IMR-90 (cell line): Measurements from ENCODE around the gene MRC1. TPM values are rescaled to one million over a fixed set of nuclear protein-coding genes. Genes with fewer than 3 reads are reported as not detected.

ENCODE experiments used
- ATAC-seq: fragments of 200-7000 bp; cut with Tn5 transposase; 2 replicates; pipeline ENCODE4 v1.9.1; 2020; ENCODE audit warnings: low read depth, mild to moderate bottlenecking, moderate library complexity
- BruUV-seq: library from RNA; stranded (reverse); fragments of 400-500 nt; replicated peaks from 2 replicates; lab custom pipeline; 2021; lab: Mats Ljungman, UMichigan
- CTCF ChIA-PET: fragments of 300-600 bp; formaldehyde crosslinking; extraction: SDS; loops from one replicate; lab custom pipeline; 2021; ENCODE audit warnings: antibody characterized with exemption; lab: Yijun Ruan, JAX
- POLR2A ChIA-PET: fragments of 300-600 bp; sonication (Branson Sonifier 250); formaldehyde crosslinking; loops from one replicate; lab custom pipeline; 2022; ENCODE audit warnings: antibody characterized with exemption; ENCODE audit not compliant: unreplicated experiment; lab: Charles Lee
- DNase-seq: peaks from one replicate; pipeline ENCODE4 v3.0.0; 2013
- H2AFZ ChIP-seq: replicated peaks from 2 replicates; pipeline ENCODE3; 2013; ENCODE audit warnings: low read length, mild to moderate bottlenecking; ENCODE audit not compliant: poor library complexity
- H2AK5ac ChIP-seq: 2 replicates; pipeline ENCODE4 v1.6.1; 2013; ENCODE audit warnings: low read depth, low read length, inconsistent platforms
- H2AK9ac ChIP-seq: replicated peaks from 2 replicates; pipeline ENCODE3; 2013; ENCODE audit warnings: mild to moderate bottlenecking, low read depth, low read length, moderate library complexity; ENCODE audit not compliant: poor library complexity
- H2BK120ac ChIP-seq: 2 replicates; pipeline ENCODE4 v1.6.1; 2013; ENCODE audit warnings: low read depth, low read length, inconsistent platforms
- H2BK15ac ChIP-seq: 3 replicates; pipeline ENCODE4 v1.6.1; 2013; ENCODE audit warnings: low read depth, low read length, inconsistent platforms
- H2BK20ac ChIP-seq: 2 replicates; pipeline ENCODE4 v1.6.1; 2013; ENCODE audit warnings: low read depth, mild to moderate bottlenecking, inconsistent platforms, low read length, moderate library complexity
- H2BK5ac ChIP-seq: 2 replicates; pipeline ENCODE4 v1.6.1; 2013; ENCODE audit warnings: mild to moderate bottlenecking, low read depth, low read length, inconsistent platforms; ENCODE audit not compliant: poor library complexity, severe bottlenecking
- H3K14ac ChIP-seq: replicated peaks from 2 replicates; pipeline ENCODE4 v1.6.1; 2013; ENCODE audit warnings: low read depth, low read length, inconsistent platforms
- H3K18ac ChIP-seq: 2 replicates; pipeline ENCODE4 v1.6.1; 2013; ENCODE audit warnings: low read depth, low read length, control low read depth
- H3K23ac ChIP-seq: 2 replicates; pipeline ENCODE4 v1.6.1; 2013; ENCODE audit warnings: low read depth, low read length, inconsistent platforms
- H3K27ac ChIP-seq: 2 replicates; pipeline ENCODE4 v1.5.1; 2013; ENCODE audit warnings: mild to moderate bottlenecking, control low read depth, low read length; ENCODE audit not compliant: insufficient read depth
- H3K27me3 ChIP-seq: 2 replicates; pipeline ENCODE4 v1.6.1; 2013; ENCODE audit warnings: low read length; ENCODE audit not compliant: control insufficient read depth, insufficient read depth
- H3K36me3 ChIP-seq: 2 replicates; pipeline ENCODE4 v1.6.1; 2013; ENCODE audit warnings: low read length, mixed read lengths; ENCODE audit not compliant: control insufficient read depth, insufficient read depth
- H3K4ac ChIP-seq: 2 replicates; pipeline ENCODE4 v1.6.1; 2013; ENCODE audit warnings: low read depth, low read length, inconsistent platforms
- H3K4me1 ChIP-seq: 2 replicates; pipeline ENCODE4 v1.6.1; 2013; ENCODE audit warnings: low read length, mixed read lengths; ENCODE audit not compliant: control insufficient read depth, insufficient read depth
- H3K4me2 ChIP-seq: 2 replicates; pipeline ENCODE4 v1.6.1; 2013; ENCODE audit warnings: low read depth, mild to moderate bottlenecking, control low read depth, low read length, moderate library complexity
- H3K4me3 ChIP-seq: 2 replicates; pipeline ENCODE4 v1.5.1; 2013; ENCODE audit warnings: low read depth, mild to moderate bottlenecking, control low read depth, low read length, moderate library complexity; ENCODE audit not compliant: insufficient read depth
- H3K56ac ChIP-seq: 2 replicates; pipeline ENCODE4 v1.6.1; 2013; ENCODE audit warnings: low read length, inconsistent platforms; ENCODE audit not compliant: insufficient read depth; ENCODE audit errors: extremely low read depth
- H3K79me1 ChIP-seq, 2 experiments: 2 replicates each; pipeline ENCODE4 v1.6.1; 2013; ENCODE audit warnings: low read length in 2 of 2, inconsistent platforms in 1 of 2, low read depth in 1 of 2
- H3K9ac ChIP-seq: 2 replicates; pipeline ENCODE4 v1.6.1; 2013; ENCODE audit warnings: low read depth, low read length, control low read depth
- H3K9me1 ChIP-seq: 2 replicates; pipeline ENCODE4 v1.6.1; 2013; ENCODE audit warnings: low read length, inconsistent platforms; ENCODE audit not compliant: insufficient read depth
- H3K9me3 ChIP-seq: 2 replicates; pipeline ENCODE4 v1.6.1; 2013; ENCODE audit warnings: low read length; ENCODE audit not compliant: control insufficient read depth, insufficient read depth
- H4K20me1 ChIP-seq: 2 replicates; pipeline ENCODE4 v1.6.1; 2013; ENCODE audit warnings: low read length, inconsistent platforms; ENCODE audit not compliant: insufficient read depth
- H4K5ac ChIP-seq: 2 replicates; pipeline ENCODE4 v1.6.1; 2013; ENCODE audit warnings: mild to moderate bottlenecking, low read depth, low read length, control low read depth
- H4K8ac ChIP-seq, 2 experiments: 2 replicates each; pipeline ENCODE4 v1.6.1; 2013; ENCODE audit warnings: low read depth in 2 of 2, low read length in 2 of 2, control low read depth in 1 of 2, inconsistent platforms in 1 of 2
- H4K91ac ChIP-seq: 2 replicates; pipeline ENCODE4 v1.6.1; 2013; ENCODE audit warnings: low read depth, low read length, inconsistent platforms; ENCODE audit not compliant: insufficient read depth
- BHLHE40 ChIP-seq: fragments of 150-350 bp; IDR thresholded peaks from 2 replicates; pipeline ENCODE4 v1.6.1; 2016; ENCODE audit warnings: mild to moderate bottlenecking, low read depth, low read length
- CEBPB ChIP-seq: IDR thresholded peaks from 2 replicates; pipeline ENCODE4 v1.6.1; 2012; ENCODE audit warnings: low read depth, low read length, improper control_type of control experiment
- CHD1 ChIP-seq: IDR thresholded peaks from 2 replicates; pipeline ENCODE4 v1.6.1; 2012; ENCODE audit warnings: low read depth, low read length, improper control_type of control experiment
- ELK1 ChIP-seq: fragments of 150-350 bp; IDR thresholded peaks from 2 replicates; pipeline ENCODE4 v1.6.1; 2016; ENCODE audit warnings: low read depth, mild to moderate bottlenecking, low read length, moderate library complexity, borderline replicate concordance
- FOS ChIP-seq: fragments of 150-350 bp; IDR thresholded peaks from 2 replicates; pipeline ENCODE4 v1.6.1; 2016; ENCODE audit warnings: low read depth, low read length
- MAFK ChIP-seq: IDR thresholded peaks from 2 replicates; pipeline ENCODE4 v1.6.1; 2012; ENCODE audit warnings: low read depth, low read length, improper control_type of control experiment
- MAZ ChIP-seq: IDR thresholded peaks from 2 replicates; pipeline ENCODE4 v1.6.1; 2012; ENCODE audit warnings: low read depth, mild to moderate bottlenecking, low read length, improper control_type of control experiment, moderate library complexity, borderline replicate concordance
- MXI1 ChIP-seq: IDR thresholded peaks from 2 replicates; pipeline ENCODE4 v1.6.1; 2012; ENCODE audit warnings: low read depth, mild to moderate bottlenecking, low read length, moderate library complexity, borderline replicate concordance
- NFE2L2 ChIP-seq: fragments of 150-350 bp; IDR thresholded peaks from 2 replicates; pipeline ENCODE4 v1.6.1; 2016; ENCODE audit warnings: low read depth, mild to moderate bottlenecking, low read length
- POLR2A ChIP-seq: IDR thresholded peaks from 2 replicates; pipeline ENCODE4 v1.6.1; 2012; ENCODE audit warnings: mild to moderate bottlenecking, low read depth, low read length
- RAD21 ChIP-seq: IDR thresholded peaks from 2 replicates; pipeline ENCODE4 v1.6.1; 2012; ENCODE audit warnings: low read length, improper control_type of control experiment
- RCOR1 ChIP-seq: IDR thresholded peaks from 2 replicates; pipeline ENCODE4 v1.6.1; 2012; ENCODE audit warnings: mild to moderate bottlenecking, low read length, improper control_type of control experiment; ENCODE audit not compliant: insufficient replicate concordance
- RFX5 ChIP-seq: IDR thresholded peaks from 2 replicates; pipeline ENCODE4 v1.8.0; 2012; ENCODE audit warnings: low read depth, mild to moderate bottlenecking, low read length, moderate library complexity
- SMC3 ChIP-seq: fragments of 150-350 bp; IDR thresholded peaks from 2 replicates; pipeline ENCODE4 v1.6.1; 2016; ENCODE audit warnings: low read depth, mild to moderate bottlenecking, antibody characterized with exemption, low read length, moderate library complexity
- WGBS, 2 experiments: methylation state at CpG; one replicate each; pipeline versions ENCODE4 v1.1.5 to v1.1.7; 2013; ENCODE audit warnings: missing lambda C conversion rate in 2 of 2; ENCODE audit not compliant: insufficient read length in 1 of 2; ENCODE audit errors: extremely low coverage in 2 of 2; 5-methylcytosine and 5-hydroxymethylcytosine counted together
- dilution Hi-C: fragments of 300-500 bp; cut with HindIII; formaldehyde crosslinking; loops from one replicate; pipeline ENCODE4 v1.14.3; 2018; ENCODE audit warnings: low sequenced_read_pairs; ENCODE audit not compliant: unreplicated experiment
- in situ Hi-C: fragments of 300-500 bp; cut with MboI; formaldehyde crosslinking; loops from 3 replicates; pipeline ENCODE4 v1.14.3; 2019; ENCODE audit warnings: low sequenced_read_pairs, inconsistent platforms, mixed read lengths
- intact Hi-C: fragments of 100-400 bp; cut with micrococcal nuclease; formaldehyde crosslinking; loops from 2 replicates; pipeline ENCODE4 v1.10.0; 2022
- polyA plus RNA-seq, 3 experiments: library from polyadenylated mRNA; depleted of rRNA; stranded (reverse); fragments of >200 nt; gene quantifications; 2 replicates each; pipeline ENCODE4 v1.2.3, GENCODE V29; 2012; ENCODE audit warnings: low replicate concordance in 1 of 3
- total RNA-seq: library from RNA; depleted of rRNA; stranded (reverse); fragments of >200 nt; gene quantifications from 2 replicates; pipeline ENCODE4 v1.2.3, GENCODE V29; 2012
- TF ChIP-seq, protein P1 (sequence below): conservative IDR thresholded peaks from 2 replicates; pipeline ENCODE4 v1.5.1; 2012; ENCODE audit warnings: mild to moderate bottlenecking, low read depth, low read length, improper control_type of control experiment
- TF ChIP-seq, protein P2 (sequence below): fragments of 150-350 bp; IDR thresholded peaks from 2 replicates; pipeline ENCODE4 v1.6.1; 2017; ENCODE audit warnings: mild to moderate bottlenecking, antibody characterized with exemption, low read length, low read depth

Gene MRC1
- total and polyA plus RNA-seq, 2 of the 4 experiments (the other 2 are of a cell fraction): not detected

- DNase-seq (no peak), ATAC-seq (no peak)
- no peak overlapping the region for H2BK120ac ChIP-seq
- no peaks in the 10 kb centered on the region for H3K36me3 ChIP-seq
- no peaks in the 10 kb centered on the region for H3K79me1 ChIP-seq
- no peak overlapping the region for H2AK5ac ChIP-seq
- 80% methylated on average over 2 of the region's 7 CpGs; no CpG with 5 or more reads in 1 of the 2 experiments for WGBS, 2 experiments
- in situ Hi-C loops: no loop called here
- H3K18ac ChIP-seq: no peak overlapping the region
- no peak overlapping the region for H3K9ac ChIP-seq
- peaks cover 8% of the 10 kb centered on the region for H3K27me3 ChIP-seq
- H3K23ac ChIP-seq: no peak overlapping the region
- POLR2A ChIA-PET: no interaction called here
- H2BK5ac ChIP-seq: no peak overlapping the region
- H3K56ac ChIP-seq: no peak overlapping the region
- no TSS peak for BruUV-seq
- TF ChIP-seq CHD1 (no peak), MAFK (no peak), BHLHE40 (no peak), ELK1 (no peak), RAD21 (no peak), POLR2A (no peak), RFX5 (no peak), FOS (no peak), CEBPB (no peak), MAZ (no peak), NFE2L2 (no peak), RCOR1 (no peak), MXI1 (no peak), SMC3 (no peak)
- TF ChIP-seq, protein P1, sequence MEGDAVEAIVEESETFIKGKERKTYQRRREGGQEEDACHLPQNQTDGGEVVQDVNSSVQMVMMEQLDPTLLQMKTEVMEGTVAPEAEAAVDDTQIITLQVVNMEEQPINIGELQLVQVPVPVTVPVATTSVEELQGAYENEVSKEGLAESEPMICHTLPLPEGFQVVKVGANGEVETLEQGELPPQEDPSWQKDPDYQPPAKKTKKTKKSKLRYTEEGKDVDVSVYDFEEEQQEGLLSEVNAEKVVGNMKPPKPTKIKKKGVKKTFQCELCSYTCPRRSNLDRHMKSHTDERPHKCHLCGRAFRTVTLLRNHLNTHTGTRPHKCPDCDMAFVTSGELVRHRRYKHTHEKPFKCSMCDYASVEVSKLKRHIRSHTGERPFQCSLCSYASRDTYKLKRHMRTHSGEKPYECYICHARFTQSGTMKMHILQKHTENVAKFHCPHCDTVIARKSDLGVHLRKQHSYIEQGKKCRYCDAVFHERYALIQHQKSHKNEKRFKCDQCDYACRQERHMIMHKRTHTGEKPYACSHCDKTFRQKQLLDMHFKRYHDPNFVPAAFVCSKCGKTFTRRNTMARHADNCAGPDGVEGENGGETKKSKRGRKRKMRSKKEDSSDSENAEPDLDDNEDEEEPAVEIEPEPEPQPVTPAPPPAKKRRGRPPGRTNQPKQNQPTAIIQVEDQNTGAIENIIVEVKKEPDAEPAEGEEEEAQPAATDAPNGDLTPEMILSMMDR: no peak
- TF ChIP-seq, protein P2, sequence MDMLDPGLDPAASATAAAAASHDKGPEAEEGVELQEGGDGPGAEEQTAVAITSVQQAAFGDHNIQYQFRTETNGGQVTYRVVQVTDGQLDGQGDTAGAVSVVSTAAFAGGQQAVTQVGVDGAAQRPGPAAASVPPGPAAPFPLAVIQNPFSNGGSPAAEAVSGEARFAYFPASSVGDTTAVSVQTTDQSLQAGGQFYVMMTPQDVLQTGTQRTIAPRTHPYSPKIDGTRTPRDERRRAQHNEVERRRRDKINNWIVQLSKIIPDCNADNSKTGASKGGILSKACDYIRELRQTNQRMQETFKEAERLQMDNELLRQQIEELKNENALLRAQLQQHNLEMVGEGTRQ: no peak
- H3K14ac ChIP-seq: no peak overlapping the region
- H3K27ac ChIP-seq: no peak overlapping the region
- H4K8ac ChIP-seq: no peak overlapping the region
- H4K91ac ChIP-seq: no peak overlapping the region
- no peaks in the 10 kb centered on the region for H3K9me3 ChIP-seq
- H3K9me1 ChIP-seq: no peaks in the 10 kb centered on the region
- no peak overlapping the region for H3K4me2 ChIP-seq
- H3K4me3 ChIP-seq: no peak overlapping the region
- no peak overlapping the region for H3K4ac ChIP-seq
- H2BK20ac ChIP-seq: no peak overlapping the region
- no peaks in the 10 kb centered on the region for H4K20me1 ChIP-seq
- H4K5ac ChIP-seq: no peak overlapping the region
- no peak overlapping the region for H2AK9ac ChIP-seq
- H3K4me1 ChIP-seq: no peaks in the 10 kb centered on the region
- CTCF ChIA-PET: no interaction called here
- intact Hi-C loops: no loop called here
- dilution Hi-C loops: no loop called here
- peak overlapping the region; percentile 27 for H2AFZ ChIP-seq
- H2BK15ac ChIP-seq: no peak overlapping the region
Measured at GRCh38 chr10:17816199-17816598, 7.1 kb downstream of the MRC1 start.
